Measurements from ENCODE around the gene PKN3.

GRCh38 chr9:128728298-128728697, 26.0 kb downstream of the PKN3 start:
- TF ChIP-seq, protein P1, sequence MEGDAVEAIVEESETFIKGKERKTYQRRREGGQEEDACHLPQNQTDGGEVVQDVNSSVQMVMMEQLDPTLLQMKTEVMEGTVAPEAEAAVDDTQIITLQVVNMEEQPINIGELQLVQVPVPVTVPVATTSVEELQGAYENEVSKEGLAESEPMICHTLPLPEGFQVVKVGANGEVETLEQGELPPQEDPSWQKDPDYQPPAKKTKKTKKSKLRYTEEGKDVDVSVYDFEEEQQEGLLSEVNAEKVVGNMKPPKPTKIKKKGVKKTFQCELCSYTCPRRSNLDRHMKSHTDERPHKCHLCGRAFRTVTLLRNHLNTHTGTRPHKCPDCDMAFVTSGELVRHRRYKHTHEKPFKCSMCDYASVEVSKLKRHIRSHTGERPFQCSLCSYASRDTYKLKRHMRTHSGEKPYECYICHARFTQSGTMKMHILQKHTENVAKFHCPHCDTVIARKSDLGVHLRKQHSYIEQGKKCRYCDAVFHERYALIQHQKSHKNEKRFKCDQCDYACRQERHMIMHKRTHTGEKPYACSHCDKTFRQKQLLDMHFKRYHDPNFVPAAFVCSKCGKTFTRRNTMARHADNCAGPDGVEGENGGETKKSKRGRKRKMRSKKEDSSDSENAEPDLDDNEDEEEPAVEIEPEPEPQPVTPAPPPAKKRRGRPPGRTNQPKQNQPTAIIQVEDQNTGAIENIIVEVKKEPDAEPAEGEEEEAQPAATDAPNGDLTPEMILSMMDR (IDR thresholded peaks at IDR 0.05; ENCODE audit: poor library complexity, severe bottlenecking), result no peak
- TF ChIP-seq EZH2 (IDR thresholded peaks at IDR 0.05; ENCODE audit: borderline replicate concordance, insufficient read depth, low read length, poor library complexity, severe bottlenecking), result no peak
